GM12874 (cell line): ENCODE measurements around the gene CTRB1.

Source experiments
- TF ChIP-seq, protein P1 (sequence below): IDR thresholded peaks from 2 replicates; pipeline ENCODE4 v1.5.1; 2011; ENCODE audit warnings: low read depth, mild to moderate bottlenecking, control low read depth, low read length, moderate library complexity; ENCODE audit not compliant: insufficient read depth

Gene CTRB1

DNA sequence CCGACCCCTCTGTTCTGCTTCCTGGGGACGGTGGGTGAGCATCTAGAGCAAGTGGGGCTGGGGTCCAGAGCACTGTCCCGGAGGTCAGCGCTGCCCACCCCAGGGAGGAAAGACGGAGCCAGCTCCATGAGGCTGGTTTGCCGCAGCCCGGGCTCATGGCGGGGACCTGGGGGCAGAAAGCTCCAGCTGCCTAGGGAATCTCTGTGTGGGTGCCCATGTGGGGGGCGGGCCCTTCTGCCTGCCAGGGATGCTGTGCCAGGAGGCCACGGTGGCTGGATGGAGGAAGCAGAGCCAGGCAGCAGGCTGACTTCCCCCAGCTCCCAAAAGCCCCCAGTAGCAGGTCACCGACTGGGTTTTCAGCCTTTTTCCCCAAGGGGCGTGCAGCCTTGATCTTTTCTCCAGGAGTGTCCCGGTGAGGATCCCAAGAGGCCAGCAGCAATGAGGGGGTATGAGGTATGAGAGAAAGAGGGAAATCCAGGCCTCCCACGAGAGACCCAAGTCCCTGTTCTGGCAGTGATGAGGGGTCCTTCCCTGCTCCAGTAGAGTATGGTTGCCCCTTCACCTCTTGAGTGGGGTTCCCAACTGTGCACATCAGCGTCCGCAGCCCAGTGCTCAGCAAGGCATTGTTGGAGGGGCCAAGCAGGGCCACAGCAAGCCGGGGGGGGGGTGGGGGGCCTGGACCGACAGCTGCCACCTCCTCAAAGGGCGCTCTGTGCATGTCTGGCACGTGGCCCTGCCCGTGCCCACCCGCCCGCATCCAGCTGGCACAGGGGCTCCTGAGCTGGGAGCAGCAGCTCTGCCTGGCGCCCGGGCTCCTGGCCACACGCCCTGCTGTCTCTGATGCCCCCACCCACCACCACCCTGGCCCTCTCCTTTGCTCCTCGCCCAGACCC is 48.2 kb downstream of the CTRB1 start:
- TF ChIP-seq, protein P1, sequence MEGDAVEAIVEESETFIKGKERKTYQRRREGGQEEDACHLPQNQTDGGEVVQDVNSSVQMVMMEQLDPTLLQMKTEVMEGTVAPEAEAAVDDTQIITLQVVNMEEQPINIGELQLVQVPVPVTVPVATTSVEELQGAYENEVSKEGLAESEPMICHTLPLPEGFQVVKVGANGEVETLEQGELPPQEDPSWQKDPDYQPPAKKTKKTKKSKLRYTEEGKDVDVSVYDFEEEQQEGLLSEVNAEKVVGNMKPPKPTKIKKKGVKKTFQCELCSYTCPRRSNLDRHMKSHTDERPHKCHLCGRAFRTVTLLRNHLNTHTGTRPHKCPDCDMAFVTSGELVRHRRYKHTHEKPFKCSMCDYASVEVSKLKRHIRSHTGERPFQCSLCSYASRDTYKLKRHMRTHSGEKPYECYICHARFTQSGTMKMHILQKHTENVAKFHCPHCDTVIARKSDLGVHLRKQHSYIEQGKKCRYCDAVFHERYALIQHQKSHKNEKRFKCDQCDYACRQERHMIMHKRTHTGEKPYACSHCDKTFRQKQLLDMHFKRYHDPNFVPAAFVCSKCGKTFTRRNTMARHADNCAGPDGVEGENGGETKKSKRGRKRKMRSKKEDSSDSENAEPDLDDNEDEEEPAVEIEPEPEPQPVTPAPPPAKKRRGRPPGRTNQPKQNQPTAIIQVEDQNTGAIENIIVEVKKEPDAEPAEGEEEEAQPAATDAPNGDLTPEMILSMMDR = no peak

DNA sequence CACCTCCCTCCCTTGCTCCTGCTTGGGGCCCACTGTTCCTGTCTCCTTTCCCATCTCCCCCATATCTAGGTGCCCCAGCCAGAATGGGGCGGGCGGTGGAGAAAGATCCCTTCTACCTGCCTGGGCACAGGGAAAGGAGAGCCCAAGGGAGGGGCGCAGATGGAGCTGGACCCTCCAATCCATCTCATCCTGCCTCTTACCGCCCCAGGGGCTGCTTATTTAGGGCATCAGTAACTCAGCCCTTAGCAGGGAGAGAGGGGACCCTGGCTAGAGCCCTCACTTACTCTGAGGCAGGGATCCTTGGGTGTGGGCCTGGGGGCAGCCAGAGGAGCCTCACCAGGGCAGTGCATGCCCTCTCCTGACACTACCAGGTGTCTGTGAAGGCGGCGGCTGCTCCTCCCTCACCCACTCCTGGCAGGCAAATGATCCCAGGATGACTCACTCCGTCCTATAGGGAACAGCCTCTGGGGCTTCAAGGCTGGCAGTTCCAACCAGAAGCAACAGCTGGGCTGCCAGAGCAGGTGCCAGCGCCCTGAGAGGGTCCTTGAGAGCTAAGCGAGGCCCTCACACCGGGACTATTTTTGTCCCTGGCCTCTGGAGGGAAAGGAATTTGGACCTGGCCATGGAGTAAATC is 49.0 kb downstream of the CTRB1 start:
- TF ChIP-seq, protein P1 = no peak

DNA sequence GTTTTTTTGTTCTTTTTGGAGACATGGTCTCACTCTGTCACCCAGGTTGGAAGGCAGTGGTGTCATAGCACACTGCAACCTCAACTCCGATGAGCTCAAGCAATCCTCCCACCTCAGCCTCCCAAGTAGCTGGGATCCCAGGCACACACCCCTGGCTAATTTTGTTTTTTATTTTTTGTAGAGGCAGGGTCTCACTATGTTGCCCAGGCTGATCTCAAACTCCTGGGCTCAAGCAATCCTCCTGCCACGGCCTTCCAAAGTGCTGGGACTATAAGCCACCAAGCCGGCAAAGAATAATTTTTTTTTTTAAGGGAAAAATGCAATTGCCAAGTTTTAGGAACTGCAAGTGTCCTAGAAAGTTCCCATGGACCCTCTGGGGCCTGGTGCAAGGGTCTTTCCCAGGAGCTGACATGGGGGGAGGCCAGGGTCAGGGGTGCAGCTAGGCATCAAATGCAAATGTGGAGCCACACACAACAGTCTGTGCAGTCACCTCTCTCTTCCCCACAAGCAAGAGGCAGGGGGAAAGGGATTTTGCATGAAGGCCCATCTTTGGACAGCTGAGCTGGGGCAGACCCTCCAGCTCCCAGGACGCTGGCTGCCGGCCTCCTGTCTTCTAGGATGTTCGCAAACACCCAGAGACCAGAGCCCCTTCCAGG is 52.8 kb downstream of the CTRB1 start:
- TF ChIP-seq, protein P1 = no peak

DNA sequence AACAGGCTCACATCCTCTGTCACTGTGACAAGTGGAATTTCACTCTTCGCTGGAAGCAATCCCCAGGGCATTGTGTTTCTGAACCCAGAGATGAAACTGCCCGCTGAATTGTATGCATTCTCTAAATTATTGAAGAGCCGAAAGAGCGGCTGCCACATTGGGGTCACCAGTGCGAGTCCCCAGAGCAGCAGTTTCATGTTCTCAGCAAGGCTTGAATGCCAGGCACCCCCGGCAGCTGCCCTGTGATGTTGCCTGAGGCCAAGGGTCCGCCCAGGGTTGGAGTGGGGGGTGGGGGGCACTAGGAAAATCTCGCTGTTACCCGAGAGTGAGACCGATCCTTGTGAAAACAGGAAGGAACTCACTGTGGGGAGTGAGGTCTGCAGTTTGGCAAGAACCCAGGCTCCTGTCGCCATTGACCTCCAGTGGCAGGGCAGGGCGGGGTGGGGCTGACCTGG is 53.3 kb downstream of the CTRB1 start:
- TF ChIP-seq, protein P1 = no peak

GRCh38 chr16:75273054-75273925 is 54.5 kb downstream of the CTRB1 start:
- TF ChIP-seq, protein P1 = no peak
